UCSD-AML1 (cell line): ENCODE measurements around the gene LRRC57.
A peak's percentile ranks its signal among the peaks of the same experiment; 100 is the strongest.

Experiments
- DNase-seq: peaks from one replicate; lab custom pipeline; 2025; ENCODE audit not compliant: unreplicated experiment; lab: John Stamatoyannopoulos, UW

The LRRC57 gene

DNA sequence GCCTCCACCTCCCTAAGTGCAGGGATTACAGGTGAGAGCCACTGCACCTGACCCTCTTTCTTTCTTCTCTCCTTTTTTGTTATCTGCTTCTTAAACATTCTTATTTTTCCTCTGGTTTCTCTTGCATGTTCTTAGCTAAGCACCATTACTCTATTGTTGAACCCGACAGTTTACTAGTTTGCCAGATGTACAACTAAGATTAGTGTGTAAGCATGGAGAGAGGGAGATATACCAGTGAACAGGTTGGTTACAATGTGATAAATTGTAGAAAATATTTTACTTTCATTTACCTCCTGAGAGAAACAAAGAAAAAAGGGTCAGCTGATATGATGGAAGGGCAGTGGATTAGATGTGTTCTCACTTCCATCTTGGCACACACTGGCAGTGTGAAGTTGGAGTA is 5.0 kb upstream of the LRRC57 start:
- no peak for DNase-seq

DNA sequence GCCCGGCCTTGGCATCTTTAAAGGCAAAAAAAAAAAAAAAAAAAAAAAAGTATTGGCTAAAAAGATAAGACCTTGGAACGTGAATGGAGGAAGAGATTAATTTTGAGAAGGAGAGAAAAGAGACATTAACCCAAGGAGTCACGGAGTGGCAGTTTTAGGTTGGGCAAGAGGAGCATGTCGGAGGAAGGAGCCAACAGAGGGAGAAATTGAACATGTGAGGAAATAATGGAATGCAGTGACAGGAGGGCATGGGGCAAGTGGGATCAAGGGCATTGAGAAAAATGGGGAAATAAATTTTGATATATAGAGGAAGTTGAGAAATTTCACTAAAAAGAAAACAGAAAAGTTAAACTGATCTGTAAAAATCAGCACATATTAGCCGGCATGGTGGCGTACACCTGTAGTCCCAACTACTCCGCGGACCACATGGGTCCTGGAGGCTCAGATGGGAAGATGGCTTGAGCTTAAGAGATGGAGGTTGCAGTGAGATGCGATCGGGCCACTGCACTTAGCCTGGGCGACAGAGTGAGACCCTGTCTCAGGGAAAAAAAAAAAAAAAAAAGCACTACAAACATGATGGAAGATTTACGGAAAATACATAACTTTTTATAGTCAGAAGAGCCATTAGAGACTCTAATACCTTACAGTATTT is 1.3 kb upstream of the LRRC57 start:
- no peak for DNase-seq

DNA sequence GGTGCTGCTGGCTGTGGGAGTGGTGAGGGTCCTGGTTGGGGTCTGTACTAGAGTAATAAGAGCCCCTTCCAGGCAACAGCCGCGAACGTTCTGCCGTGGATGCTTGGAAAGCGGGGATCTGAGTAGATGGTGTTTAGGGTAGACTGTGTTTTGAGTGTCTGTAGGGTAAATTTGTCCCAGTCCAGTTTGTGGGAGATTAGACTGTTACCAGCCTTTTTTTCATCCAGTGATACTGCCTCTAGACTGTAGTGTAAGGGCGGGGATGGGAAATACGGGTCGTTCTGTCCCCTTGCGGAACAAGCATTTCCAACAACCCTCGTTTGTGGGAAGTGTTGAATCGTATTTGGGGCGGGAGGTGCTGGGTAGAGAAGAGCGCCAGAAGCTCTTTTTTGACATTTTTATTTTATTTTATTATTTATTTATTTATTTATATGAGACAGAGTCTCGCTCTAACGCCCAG is 469 bp upstream of the LRRC57 start:
- no peak for DNase-seq

DNA sequence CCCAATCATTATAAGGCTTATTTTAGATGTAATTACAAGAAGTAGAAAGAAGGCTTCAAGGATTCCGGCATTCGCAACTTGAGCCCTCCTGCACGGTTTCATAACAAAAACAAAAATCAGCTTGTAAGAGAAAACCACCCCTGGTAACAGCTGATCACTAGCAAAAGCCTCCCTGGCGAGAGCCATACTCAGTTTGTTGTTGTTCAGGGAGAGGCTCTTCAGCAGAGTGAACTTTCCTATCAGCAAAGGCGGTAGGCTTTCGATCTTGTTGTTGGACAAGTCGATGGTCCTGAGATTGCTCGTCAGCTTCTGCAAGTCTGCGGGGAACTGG is 710 bp downstream of the LRRC57 start:
- no peak for DNase-seq

DNA sequence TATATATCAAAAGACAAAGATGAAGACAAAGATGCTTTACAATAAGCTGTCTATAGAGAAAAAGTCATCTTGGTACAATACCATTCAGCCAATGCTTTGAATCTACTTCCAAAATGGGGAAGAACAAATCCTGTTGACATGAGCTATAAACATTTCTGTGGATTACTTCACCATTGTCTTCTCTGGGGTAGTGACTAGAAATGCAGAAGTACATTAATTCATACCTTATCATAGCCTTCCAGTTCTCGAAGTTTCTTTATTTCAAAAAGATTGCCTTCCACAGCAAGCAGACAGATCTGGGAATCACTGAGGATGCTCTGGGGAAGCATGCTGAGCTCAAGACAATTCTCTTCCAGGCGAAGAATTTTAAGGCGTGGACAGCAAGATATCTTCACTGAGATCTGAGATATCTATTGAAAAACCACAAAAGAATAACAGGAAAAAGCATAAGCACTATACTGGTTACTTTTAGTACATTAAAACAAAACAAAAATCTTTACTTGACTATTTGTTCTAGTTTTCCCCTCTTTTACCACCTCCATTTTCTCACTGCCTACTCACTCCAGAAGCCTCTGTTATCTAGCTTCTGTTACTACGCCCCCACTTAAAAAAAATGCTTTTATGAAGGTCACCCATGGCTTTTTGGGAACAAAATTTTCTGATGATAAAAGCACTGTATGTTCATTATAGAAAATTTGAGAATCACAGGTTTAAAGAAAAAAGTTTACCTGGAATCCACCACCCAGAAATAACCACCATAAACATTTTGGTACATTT is 3.6 kb downstream of the LRRC57 start:
- no peak for DNase-seq

DNA sequence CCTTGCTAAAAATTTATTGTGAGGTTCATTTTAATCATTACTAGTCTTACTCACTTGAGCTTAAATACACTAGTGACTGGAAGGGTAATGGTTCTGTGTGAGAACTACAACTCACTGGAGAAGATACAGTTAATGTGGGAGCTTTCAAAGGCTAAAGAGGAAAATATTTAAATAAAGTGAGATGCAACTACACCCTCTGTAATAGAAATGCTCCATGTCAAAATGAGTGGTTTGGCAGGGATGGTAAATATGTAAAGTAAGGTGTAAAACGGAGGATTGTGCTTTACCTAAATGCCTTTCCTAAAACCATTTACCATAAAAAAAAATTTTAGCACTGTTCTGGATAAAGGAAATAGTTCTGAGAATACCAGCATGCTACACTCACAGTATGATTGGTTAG is 15.3 kb downstream of the LRRC57 start:
- DNase-seq = no peak

DNA sequence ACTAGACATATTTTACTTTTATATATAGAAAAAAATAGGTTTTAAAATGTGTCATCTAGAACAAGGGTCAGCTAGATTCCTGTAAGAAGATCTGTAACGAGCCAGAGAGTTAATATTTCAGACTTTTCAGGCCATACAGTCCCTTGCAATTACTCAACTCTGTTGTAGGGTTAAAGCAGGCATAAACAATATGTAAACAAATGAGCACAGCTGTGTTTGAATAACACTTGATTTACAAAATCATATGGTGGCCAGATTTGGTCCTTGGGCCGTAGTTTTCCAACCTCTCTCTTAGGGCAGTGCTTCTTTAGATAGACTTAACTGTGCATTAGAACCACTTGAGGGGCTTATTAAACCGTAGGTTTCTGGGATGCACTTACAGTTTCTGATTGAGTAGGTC is 19.6 kb downstream of the LRRC57 start:
- no peak for DNase-seq

DNA sequence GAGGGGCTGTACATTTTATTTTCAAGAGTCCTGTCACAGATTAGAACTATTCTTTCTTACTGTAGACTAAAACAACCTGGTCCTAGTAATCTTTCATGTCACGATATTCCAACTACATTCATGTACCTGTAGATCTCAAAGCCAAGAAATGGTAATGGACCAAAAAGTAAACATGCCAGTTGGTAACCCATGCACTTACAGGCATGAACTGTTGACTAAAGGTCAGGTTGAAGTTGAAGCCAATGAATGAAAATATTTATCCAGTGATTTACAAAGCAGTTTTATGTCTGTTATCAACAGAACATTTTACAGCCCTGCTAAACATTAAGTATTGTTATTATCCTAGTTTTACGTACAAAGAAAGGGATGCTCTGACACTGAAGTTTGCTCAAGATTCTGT is 25.3 kb downstream of the LRRC57 start:
- no peak for DNase-seq

DNA sequence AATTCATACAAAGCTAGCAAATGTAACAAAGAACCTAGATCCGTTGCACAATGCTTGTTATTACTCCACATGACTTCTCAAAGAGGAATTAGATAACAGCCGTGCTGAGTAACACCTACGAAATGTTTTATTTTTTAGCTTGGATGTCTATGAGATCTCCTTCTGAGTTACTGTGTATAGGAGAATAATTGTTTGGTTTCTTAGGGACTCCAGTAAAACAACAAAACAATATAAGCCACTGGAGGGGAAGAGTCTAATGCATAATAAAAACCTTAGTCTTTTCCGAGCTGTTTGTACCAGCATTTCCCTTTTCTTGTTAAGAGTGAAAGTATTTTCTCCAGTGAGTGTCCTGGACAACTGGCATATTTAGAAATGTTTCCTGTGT is 37.6 kb downstream of the LRRC57 start:
- no peak for DNase-seq

DNA sequence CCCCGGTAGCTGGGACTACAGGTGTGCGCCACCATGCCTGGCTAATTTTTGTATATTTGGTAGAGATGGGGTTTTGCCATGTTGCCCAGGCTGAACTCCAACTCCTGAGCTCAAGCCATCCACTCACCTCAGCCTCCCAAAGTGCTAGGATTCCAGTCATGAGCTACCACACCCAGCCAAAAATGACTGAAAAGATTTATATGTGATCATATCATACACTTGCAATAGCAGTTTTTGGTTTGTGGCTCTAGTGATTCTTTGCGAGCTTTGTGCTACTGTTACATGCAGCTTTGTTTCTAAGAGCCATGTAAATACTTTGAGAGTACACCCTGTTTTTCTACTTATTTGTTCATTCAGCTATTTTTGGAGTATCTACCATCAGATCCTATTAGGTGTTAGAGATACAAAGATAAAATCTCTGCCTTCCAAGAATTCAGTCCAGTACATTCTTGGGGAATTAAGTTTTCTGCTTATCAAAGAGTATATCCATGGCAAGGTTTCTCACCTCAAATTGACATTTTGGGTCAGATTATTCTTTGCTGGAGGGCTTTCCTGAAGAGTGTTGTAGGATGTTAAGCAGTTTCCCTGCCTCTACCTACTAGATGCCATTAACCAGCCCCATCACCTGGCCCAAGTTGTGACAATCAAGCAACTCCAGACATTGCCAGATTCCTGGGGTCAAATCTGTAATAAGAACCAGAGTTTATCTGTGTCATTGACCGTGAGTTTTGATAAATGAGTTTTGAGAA is 38.2 kb downstream of the LRRC57 start:
- DNase-seq = no peak

DNA sequence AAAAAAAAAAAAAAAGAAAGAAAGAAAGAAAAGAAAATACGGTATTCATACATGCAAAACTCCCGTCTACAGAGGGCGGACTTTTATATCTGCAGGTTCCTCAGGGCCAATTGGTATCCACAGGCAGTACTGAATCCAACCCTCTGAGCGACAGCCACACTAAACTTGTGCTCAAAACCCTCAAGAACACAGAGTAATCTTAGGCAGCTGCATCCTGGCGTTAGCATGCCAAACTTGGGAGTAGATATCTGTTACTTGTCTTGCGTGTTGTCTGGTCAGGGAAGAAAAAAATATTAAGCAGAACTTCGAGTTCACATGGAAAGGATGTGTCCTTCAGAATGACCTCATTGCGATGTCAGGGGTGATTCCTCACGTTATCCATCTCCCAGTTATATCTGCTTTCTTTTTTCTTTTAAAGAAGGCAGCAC is 40.3 kb downstream of the LRRC57 start:
- DNase-seq = no peak

DNA sequence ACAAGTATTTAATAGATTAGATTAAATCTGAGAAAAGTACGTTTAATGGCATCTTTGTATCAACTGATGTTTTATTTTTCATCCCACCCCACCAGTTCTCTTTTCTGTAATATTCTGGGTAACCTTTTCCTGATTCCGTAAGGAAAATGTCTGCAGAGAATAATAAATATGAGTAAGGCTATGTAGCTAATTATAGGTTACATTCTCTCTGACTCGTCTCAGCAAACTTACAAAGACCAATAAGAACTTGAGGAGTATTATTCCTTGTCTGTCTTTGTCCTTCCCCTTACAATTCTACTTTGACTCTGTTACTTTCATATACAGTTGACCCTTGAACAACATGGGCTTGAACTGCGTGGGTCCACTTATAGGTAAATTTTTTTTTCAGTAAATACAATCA is 41.1 kb downstream of the LRRC57 start:
- DNase-seq = no peak

DNA sequence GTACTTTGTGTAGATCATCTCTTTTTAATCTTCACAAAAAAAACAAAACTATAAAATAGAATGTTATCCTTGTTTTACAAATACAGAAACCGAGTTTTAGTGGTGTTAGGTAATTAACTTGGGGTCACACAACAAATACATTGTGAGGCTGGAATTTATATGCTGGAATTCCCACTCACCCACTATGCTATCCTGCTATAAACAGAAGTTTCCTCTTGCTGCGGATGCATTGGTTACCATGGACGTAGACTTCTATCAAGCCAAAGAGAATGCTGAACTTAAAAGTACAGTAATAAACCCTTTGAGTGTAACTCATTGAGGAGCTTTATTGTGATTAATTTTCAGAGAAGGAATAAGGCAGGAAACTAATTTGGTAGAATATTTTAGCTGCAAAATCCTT is 44.0 kb downstream of the LRRC57 start:
- DNase-seq = no peak

DNA sequence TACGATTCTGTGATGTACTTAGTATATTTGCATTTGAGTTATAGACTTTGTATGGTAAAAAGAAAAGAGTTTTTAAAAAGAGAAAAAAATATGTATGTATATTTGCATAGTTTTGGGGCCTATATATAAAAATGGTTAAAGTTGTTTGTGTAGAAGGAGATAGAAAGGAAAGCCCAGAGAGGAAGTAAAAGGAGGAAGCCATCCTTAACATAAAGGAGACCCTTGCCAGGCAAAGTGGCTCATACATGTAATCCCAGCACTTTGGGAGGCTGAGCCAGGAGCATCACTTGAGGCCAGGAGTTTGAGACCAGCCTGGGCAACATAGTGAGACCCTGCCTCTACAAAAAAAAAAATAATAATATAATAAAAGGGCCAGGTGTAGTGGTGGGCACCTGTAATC is 44.8 kb downstream of the LRRC57 start:
- DNase-seq = no peak

DNA sequence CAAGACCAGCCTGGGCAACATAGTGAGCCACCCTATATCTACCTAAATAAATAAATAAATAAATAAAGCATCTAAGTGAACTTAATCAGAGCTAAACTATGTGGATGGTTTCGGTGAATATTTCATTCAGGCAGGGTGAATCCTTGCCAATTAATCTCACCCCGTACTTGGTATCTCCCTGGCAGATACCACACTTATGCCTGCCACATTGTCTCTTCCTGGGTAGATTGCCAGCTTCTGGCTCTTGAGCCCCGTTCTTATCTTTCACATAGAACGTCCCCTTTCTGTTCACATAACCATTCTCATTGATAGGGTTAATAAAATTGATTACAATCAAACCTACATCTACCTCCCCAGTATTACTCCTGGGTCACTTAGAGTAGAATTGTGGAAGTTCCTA is 46.1 kb downstream of the LRRC57 start:
- no peak for DNase-seq

DNA sequence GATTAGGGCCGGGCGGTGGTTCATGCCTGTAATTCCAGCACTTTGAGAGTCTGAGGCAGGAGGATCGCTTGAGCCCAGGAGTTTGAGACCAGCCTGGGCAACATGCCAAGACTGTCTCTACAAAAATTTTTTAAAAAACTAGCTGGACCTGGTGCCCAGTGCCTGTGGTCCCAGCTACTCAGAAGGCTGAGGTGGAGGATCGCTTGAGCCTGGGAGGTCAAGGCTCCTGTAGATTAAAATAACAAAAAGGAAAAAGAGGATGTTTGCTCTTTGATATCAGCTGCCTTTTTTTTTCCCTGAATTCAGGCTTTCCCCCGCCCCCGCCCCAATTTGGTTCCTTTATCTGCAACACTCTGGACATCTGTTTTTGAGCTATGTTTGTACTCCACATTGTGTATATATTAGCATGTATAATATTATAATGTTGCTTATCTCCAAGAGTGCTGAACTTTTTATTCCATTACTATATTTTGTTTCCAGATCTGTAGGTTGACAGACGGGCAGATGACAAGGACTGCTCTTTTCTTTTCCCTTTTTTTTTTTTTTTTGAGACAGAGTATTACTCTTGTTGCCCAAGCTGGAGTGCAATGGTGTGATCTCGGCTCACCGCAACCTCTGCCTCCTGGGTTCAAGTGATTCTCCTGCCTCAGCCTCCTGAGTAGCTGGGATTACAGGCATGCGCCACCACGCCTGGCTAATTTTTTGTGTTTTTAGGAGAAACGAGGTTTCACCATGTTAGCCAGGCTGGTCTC is 48.6 kb downstream of the LRRC57 start:
- peak; percentile 59 for DNase-seq

DNA sequence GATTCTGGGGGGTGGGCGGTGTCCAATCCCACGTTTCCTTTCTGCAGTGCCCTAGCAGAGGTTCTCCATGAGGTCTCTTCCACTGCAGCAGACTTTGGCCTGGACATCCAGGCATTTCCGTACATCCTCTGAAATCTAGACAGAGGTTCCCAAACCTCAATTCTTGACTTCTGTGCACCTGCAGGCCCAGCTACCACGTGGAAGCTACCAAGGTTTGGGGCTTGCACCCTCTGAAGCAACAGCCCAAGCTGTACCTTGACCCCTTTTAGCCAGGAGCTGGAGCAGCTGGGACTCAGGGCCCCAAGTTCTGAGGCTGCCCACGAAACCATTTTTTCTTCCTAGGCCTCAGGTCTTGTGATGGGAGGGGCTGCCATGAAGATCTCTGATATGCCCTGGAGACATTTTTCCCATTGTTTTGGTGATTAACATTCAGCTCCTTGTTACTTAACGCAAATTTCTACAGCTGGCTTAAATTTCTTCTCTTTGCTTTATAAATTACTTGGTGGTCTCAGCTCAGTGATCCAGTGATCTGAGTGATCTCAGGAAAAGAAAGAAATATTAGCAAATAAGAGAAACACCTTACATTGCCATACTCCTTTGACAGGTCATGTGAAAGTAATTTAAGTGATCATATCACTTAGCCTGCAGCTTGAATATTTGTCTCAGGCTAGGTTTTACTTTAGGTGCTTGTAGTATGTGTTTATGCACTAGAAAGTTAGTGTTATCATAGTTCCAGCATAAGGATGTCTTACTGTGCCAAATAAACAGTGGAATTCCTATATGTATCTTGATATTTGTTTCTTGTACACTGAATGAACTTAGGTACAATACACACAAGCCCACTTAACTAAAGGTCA is 50.2 kb downstream of the LRRC57 start:
- no peak for DNase-seq

DNA sequence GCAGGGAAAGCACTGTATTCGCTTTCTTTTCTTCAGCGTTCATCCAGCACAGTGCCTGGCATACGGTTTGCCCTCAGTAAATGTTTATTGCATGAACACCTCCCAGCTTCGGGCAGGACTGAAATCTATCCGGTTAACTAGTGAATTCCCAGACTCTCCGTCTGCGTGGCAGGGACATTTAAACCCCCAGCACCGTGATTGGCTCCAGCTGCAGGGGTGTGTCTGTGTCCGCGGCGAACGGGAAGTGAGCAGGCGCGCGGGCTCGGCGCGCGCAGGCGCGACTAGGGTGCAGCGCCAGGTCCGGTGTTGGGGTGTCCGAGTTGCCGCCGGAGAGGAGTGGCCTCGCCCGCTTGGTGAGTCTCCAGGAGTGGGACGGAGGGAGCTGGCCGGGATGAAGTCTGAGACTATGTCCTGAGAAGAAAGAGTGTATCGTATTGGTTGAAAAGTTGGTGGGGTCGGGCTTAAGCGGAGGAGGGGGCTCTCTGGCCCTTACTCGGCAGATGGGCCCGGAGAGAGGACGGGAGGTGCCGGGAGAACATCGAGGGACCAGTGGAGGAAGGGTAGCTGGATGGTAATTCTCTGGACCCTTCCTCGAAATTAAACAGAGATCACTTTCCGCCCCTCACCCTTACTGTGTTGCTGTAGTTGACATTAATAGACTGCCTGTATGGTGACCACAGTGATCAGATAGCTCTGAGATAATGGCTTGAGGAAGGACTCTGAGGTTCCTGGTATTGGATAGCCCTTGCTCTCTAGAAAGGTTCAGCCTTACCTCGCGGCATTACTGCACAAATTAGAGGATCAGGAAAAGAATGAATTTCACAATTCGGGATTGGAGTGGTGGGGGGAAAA is 53.0 kb downstream of the LRRC57 start, which contains the start of gene SNAP23:
Gene SNAP23, plus strand, starts transcription at position 274 of the 852 bp plus-strand sequence. CDS start 16,213 bp downstream, outside the sequence.
- DNase-seq = peak; percentile 92

DNA sequence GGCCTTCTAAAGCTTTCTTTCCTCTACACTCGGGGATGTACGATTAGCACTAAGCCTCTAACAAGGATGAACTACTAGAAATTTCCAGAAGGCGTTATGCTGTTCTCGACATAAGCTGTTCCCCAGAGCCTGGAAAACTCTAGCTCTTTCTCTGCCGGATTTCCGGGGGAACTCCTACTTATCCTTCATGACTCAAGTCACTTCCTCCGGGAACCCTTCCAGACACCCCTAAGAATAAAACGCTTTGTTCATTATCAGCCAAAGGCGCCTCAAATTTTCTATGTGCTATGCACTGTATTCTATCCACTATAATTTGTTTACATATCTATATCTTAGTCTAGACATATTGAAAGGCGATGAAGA is 53.6 kb downstream of the LRRC57 start:
- peak; percentile 50 for DNase-seq

DNA sequence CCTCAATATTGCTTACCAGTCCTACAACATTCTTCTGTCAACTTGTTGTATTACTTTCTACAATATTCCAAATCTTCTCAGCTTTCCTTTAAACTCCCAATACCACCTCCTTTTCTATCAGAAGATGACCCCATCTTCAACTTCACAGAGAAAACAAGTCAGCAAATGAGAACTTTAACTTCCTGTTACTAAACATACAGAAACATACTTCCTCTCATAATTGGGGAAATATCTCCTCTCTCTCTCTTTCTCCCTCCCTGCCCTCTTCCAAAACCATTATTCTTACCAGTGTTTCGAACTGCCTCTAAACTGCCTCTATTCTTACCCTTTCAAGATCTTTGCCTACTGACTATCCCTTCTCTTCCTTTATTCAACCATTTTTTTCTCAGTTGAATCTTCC is 54.9 kb downstream of the LRRC57 start:
- no peak for DNase-seq
